Measurements from ENCODE around the gene DPP4.

The DPP4 gene

GRCh38 chr2:162013514-162014475 is 60.2 kb downstream of the DPP4 start:
- no peak overlapping the region for H3K4me3 ChIP-seq (ENCODE audit: low read length)
- no peak for DNase-seq (ENCODE audit: low read depth)
- TF ChIP-seq CTCF (IDR thresholded peaks at IDR 0.05; ENCODE audit: insufficient read depth, low read depth, low read length, missing control alignments), result no peak

DNA sequence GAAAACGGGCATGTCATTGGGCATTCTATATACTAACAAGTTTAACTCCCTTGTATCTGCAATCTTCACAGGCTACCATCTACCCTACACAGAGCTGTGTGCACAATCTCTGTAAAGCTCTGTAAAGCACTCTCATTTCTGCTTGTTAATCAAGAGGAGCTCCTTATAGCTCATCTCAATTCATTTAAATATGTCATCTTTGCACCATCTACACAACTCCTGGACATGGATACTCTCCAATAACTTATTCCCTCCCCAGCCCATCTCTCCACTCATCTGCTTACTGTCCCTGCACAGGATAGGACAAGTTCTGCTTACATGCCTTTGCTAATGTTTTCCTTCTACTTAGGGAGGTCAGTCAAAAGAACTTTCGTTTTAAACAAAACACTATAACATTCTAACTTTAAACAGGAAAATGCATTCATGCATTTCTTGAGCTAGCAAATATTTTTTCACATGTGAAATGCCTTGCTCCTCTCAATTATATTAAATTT is 61.4 kb downstream of the DPP4 start:
- no peak for TF ChIP-seq CTCF (IDR thresholded peaks at IDR 0.05; ENCODE audit: insufficient read depth, low read depth, low read length, missing control alignments)
- no peak for DNase-seq (ENCODE audit: low read depth)
- H3K4me3 ChIP-seq (ENCODE audit: low read length), result no peak overlapping the region

- no peak overlapping the region for H3K4me3 ChIP-seq (ENCODE audit: low read length)
- no peak for DNase-seq (ENCODE audit: low read depth)
- no peak for TF ChIP-seq CTCF (IDR thresholded peaks at IDR 0.05; ENCODE audit: insufficient read depth, low read depth, low read length, missing control alignments)
Measured at GRCh38 chr2:162011706-162012564, 62.1 kb downstream of the DPP4 start.

GRCh38 chr2:162009543-162009942 is 64.5 kb downstream of the DPP4 start:
- DNase-seq (ENCODE audit: low read depth), result no peak
- TF ChIP-seq CTCF (IDR thresholded peaks at IDR 0.05; ENCODE audit: insufficient read depth, low read depth, low read length, missing control alignments), result no peak
- no peak overlapping the region for H3K4me3 ChIP-seq (ENCODE audit: low read length)

GRCh38 chr2:162007447-162008040 is 66.5 kb downstream of the DPP4 start:
- DNase-seq (ENCODE audit: low read depth), result peak; percentile 31
- H3K4me3 ChIP-seq (ENCODE audit: low read length), result no peak overlapping the region
- peak; percentile 41 for TF ChIP-seq CTCF (IDR thresholded peaks at IDR 0.05; ENCODE audit: insufficient read depth, low read depth, low read length, missing control alignments)

DNA sequence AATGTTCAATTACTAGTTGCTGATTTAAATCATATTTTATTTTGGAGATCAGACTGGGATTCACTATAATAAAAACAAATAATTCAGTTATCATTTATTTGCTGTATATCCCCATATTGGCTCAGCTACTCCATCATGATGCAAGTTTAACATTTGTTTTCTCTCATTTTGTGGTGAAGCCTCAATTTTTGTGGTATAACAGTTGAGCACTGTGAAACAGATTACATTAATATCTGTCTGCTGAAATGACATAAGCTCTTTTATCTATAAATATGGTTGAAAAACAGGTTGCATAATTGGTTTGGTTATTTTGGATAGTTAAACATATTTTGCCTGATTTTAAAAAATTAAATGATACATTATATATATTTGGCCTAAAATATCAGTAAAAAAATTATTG is 67.7 kb downstream of the DPP4 start:
- DNase-seq (ENCODE audit: low read depth), result no peak
- H3K4me3 ChIP-seq (ENCODE audit: low read length), result no peak overlapping the region
- TF ChIP-seq CTCF (IDR thresholded peaks at IDR 0.05; ENCODE audit: insufficient read depth, low read depth, low read length, missing control alignments), result no peak

All from epithelial cell of esophagus (primary cell).